NCI-H2171 (cell line): Measurements from ENCODE around the gene CCDC78.
"Not testable (repeated sequence)": the region's sequence is repeated elsewhere in the genome, so short reads cannot be mapped to it uniquely, and the experiment has no call there.

Source experiments
- DNase-seq: peaks from one replicate; lab custom pipeline; 2025; lab: John Stamatoyannopoulos, UW

CCDC78 gene

DNA sequence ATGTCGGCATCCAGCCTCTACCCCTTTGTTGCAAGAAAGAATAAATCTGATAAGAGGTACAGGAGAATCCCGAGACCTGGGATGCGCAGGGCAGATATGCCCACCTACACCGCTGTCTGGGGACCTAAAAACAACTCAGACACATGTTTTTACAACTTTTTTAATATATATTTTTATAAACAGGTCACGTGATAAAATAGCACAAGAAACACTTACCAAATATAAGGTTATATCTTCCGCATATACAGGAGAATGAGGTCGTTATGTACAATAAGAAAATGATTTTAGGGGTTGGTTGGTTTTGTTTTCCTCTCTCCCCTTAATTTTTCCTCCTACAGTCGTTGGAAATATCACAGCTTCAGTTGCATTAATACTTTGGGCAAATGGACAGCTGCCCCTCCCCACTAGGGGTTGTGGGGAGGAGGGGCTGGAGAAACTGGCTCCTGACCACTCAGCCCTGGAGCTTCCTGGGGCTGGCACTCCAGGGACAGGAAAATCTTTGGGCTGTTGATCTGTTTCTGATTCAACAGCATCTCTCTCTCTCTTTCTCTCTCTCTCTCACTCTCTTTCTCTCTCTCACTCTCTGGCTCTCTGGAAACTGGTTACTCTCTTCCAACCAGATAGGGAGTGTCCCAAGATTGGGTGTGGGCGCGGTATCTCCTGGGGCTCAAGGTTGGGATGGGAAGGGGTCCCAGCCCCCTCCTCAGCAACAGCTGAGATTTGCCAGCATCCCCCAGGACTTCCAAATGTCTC lies 33.7 kb downstream of the CCDC78 start:
- DNase-seq = no peak

DNA sequence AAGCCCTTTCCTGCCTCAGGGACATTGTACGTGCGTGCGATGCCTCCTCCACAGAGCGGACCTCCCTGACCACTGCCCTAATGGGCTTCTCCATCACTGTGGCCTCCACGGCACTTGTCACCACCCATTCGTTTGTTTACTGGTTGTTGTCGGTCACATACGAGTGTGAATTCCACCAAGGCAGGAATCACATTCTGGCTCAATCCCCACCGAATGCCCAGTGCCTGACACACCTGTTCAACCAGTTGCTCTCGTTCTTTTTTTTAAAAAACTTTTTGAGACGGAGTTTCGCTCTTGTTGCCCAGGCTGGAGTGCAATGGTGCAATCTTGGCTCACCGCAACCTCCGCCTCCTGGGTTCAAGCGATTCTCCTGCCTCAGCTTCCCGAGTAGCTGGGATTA lies 35.0 kb downstream of the CCDC78 start:
- not testable (repeated sequence) for DNase-seq

DNA sequence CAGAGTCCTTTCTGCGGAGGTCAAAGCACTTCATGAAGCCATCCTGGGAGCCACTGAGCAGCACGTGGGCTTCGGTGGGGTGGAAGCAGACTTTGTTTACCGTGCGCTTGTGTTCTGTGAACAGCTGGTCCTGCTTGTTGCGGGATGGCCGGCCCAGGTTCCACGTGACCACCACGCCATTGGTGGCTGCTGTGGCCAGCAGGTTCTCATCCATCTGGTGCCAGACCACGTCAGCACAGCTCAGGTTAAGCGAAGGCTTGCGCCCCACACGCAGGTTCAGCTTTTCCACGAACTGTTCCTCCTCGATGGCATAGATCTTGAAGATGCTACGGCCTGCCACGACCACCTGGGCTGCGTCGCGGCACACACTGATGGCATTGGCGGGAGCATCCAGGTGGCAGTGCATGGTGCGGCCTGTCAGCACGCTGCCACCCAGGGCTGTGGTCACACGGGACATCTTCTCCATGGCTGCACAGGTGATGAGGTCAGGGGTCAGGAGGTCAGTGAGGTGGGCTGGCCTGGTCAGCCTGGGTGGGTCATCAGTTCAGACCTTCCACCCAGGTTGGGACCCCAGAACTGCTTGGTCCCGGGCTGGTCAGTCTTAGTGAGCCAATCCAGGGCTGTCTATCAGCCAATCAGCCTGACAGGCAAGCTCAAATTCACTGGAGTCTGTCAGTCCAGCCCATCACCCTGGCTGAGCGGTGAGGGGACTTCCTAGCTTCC lies 36.9 kb downstream of the CCDC78 start:
- DNase-seq = no peak

DNA sequence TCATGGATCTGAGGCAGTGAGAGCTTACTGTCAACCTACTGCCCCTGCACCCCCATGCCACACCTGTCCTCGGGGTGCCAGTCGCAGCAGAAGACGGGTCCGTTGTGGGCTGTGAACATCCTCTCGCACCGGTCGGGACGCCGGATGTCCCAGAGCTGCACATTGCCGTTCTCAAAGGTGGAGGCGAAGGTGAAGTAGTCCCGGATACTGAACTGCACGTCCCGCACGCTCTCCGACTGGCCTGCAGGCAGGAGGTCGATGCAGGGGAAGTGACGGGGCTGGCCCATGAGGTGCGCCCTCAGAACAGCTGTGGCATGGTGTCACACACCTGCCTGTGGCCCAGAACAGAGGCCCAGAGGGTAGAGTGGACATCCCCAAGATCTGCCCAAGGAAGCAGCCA lies 38.7 kb downstream of the CCDC78 start:
- DNase-seq = no peak

DNA sequence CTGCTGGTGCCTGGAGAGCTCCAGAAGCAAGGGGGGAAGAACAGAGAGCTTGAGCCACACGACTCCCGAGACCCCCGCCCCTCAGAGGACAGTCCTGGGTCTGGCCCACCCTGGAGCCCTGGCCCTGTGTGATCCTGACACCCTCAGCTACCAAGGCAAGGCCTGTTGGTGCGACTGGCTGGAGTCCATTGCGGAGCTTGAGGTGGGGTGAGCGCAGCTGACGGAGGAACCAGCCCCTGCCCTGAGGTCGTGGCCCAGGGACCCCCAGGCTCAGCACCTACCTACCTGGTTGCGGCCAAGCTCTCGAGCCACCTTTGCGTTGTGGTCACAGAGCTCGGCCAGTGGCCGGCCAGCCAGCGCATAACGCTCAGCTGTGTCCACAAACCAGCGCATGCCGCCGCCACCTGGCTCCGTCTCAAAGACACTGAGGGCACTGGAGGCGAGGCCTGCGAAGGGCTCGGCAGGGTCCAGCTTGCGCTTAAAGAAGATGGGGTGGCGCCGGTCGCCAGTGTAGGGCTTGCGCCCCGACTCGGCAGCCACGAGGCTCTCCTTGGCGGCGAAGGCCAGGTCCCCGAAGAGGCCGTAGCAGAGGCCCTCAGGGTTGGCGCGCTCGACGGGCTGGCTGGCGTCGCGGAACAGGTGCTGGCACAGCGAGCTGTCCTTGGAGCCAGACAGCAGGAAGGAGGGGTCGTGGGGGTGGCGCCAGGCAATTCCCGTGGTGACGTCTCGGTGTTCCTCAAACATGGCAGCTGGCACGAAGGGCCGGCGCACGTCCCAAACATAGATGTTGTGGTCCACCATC lies 39.6 kb downstream of the CCDC78 start:
- DNase-seq = no peak

DNA sequence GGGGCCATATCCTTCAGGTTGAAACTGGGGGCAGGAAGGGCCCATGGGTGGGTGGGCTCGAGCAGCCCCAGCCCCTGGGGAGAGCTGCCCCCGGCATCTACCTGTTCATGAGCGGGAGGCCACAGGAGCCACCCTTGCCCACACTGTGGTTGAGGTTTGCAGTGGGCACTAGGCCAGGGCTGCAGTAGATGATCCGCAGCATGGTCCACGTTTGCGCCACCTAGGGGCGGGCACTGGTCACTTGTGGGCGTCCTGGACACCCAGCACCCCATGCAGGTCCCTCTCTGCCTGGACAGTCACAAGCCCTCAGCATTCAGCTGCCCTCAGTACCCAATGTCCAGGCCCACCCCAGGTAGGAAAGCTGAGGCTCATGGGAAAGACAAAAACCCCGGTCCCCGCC lies 40.3 kb downstream of the CCDC78 start:
- peak; percentile 15 for DNase-seq

DNA sequence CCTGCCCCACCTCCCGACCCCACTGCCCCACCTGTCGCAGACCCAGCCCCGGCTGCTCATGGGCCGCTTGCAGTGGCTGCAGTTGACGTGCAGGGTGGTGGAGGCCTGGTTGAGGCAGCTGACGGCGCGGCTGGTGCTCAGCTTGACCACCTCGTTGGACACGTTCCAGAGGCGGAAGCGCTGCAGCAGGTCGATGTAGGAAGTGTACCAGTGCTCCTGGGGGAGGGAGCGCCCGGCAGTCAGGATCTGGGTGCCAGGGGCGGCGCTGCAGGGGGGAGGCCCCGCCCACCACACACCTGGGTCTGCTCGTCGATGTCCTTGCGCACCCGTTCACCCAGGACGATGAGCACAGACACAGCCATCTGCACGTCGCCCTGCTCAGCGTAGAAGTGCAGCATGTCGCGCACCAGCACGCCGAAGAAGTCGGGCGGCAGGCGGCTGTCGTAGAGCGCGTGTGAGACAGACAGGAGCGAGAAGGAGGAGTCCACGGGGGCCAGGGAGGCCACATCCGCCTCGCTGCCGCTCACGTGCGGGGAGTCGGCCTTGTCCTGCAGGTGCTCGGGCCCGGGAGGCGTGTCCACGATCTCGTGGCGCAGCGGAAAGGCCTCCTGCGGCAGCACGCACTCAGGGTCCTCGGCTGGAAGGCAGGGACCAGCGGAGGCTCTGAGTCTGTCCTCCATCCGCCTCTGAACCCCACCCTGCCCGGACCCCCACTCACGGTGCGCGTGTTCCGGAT lies 41.1 kb downstream of the CCDC78 start:
- peak; percentile 69 for DNase-seq

DNA sequence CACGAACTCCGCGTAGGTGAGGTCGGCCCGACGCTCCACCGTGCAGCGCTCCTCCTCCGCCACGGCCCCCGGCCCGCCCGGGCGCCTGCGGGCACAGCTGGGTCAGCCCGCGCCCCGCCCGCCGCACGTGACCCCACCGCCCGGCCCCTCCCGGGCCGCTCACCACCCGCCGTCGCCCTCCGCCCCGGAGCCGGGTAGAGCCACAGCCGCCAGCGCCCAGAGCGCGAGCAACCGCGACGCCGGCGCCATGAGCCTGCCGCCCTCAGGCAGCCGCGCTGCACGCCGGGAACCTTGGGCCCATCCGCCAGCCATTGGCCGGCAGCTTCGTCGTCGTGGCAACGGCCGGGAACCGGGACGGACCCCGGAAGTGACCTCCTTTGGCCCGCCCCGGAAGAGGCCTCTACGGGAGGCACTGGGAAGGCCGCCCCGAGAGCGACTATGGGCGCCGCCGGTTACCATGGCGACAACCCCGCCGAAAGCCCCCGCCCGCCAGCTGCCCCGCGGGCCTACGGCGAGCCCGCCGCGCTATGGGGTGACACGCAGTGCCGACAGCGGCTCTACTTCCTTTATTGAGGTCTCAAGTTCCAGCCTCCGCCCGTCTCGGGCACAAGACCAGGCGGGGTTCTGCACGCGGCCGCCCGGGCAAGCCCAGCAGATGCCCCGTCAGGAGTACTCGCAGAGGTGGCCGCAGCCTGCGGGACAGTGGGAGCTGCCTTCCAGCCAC lies 42.0 kb downstream of the CCDC78 start, which contains the start of gene JMJD8:
JMJD8 (minus strand) TSS at position 264 of the 724 bp plus-strand sequence; CDS start at position 249, 15 bp downstream.
- peak; percentile 95 for DNase-seq

DNA sequence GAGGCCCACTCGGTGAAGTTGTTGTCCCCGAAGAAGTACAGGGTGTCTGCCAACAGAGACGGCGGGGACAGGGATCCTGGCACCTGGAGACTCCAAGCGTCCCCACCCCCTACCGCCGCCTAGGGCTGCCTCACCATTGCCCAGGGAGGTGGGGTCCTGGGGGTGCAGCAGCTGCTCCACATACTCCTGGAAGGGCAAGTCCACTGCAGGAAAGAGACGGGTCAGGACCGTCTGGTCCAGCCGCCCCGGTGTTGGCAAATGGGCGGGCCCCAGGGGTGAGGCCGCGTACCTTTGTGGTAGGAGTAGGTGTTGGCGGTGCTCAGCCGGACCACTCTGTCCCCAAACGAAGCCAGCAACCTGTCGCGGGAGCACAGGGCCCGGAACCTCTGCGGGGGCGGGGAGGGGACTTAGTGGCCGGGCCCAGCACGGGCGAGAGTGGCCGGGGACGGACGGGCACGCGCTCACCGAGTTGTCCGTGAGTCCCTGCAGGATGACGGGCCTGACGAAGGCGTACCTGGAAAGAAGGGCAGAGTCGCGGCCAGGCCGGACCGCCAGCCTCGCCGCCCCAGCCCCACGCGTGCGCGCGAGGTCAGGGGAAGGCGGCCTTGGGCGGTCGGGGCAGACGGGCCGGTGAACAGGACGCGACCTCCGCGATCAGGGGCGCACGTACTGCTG lies 42.7 kb downstream of the CCDC78 start:
- DNase-seq = no peak

DNA sequence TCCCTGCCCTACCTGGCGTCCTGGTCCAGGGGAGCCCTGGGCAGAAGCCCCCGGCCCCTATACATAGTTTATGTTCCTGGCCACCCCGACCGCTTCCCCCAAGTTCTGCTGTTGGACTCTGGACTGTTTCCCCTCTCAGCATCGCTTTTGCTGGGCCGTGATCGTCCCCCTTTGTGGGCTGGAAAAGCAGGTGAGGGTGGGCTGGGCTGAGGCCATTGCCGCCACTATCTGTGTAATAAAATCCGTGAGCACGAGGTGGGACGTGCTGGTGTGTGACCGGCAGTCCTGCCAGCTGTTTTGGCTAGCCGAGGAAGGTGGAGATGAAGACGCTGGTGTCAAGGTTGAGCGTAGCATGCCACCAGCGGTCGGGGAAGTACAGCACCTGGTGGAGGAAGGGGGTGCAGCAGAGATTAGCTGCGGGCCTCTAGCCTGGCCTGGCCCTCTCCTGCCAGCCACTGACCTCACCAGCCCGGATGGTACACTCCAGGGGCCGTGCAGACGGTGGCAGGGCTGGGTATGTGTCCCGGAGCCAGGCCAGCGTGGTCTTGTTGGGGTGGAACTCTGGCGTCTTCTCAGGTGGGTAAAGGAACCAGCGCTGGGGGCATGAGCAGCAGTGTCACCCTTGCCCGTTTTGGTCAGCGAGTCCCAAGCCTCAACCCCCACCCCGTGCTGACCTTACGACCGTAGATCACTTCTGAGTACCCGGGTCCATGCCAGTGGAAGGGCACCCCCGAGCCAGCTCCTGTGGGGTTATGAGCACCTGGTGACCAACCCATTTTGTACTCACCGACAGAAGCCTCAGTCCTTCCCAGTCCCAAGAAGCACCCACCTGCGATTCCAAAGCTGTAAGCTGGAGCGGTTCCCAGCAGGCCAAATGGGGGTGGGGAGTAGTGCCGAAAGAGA lies 43.5 kb downstream of the CCDC78 start:
- DNase-seq = no peak

DNA sequence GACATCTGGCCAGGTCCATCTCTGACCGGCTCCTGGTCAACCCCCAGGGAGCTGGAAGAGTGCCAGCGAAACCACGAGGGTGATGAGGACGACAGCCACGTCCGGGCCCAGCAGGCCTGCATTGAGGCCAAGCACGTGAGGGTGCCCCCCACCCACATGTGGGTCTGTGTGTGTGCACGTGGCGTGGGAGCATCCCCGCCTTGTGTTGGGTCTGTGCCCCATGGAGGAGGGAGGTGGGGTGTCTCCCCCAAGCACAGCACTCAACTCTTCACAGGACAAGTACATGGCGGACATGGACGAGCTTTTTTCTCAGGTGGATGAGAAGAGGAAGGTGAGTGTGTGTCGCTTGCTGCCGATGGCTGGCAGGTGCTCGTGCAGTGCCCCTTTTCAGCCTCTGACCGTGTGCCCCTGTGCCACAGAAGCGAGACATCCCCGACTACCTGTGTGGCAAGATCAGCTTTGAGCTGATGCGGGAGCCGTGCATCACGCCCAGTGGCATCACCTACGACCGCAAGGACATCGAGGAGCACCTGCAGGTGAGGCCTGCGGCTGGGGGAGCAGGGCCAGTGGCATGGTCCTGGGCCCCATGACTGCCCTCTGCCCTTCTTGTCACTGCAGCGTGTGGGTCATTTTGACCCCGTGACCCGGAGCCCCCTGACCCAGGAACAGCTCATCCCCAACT lies 44.4 kb downstream of the CCDC78 start:
- no peak for DNase-seq

DNA sequence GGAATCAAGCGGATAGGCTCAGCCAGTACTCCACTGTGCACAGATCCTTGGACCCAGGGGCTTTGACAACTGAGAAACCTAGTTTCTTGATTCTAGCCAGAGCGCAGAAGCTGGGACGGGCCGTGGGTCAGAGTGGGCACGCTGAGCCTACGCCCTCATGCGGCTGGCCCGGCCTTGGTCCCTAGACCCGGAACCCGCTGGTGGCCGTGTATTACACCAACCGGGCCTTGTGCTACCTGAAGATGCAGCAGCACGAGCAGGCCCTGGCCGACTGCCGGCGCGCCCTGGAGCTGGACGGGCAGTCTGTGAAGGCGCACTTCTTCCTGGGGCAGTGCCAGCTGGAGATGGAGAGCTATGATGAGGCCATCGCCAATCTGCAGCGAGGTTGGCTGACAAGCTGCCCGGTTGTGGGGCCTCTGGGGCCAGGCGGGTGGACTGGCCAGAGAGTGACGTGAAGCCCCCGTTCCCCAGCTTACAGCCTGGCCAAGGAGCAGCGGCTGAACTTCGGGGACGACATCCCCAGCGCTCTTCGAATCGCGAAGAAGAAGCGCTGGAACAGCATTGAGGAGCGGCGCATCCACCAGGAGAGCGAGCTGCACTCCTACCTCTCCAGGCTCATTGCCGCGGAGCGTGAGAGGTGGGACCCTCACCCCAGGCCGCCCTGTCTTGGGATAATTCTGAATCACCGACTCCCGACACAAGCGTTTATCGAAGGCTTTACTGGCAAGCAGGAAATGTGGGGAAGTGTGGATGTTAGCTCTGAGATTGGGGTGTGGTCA lies 45.1 kb downstream of the CCDC78 start:
- no peak for DNase-seq

DNA sequence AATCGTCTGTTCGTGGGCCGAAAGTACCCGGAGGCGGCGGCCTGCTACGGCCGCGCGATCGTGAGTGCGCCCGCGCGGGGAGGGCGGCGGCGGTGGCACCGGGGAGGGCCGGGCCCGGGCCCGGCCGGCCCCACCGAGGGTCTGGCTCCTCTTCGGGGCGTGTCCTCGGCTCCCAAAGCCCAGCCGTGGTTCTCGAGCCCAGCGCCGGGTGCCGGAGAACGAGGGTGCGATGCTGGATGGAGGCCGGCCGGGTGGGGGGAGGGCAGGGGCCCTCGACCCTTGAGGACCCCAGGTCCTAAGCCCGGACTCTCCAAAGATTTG lies 45.7 kb downstream of the CCDC78 start:
- no peak for DNase-seq

DNA sequence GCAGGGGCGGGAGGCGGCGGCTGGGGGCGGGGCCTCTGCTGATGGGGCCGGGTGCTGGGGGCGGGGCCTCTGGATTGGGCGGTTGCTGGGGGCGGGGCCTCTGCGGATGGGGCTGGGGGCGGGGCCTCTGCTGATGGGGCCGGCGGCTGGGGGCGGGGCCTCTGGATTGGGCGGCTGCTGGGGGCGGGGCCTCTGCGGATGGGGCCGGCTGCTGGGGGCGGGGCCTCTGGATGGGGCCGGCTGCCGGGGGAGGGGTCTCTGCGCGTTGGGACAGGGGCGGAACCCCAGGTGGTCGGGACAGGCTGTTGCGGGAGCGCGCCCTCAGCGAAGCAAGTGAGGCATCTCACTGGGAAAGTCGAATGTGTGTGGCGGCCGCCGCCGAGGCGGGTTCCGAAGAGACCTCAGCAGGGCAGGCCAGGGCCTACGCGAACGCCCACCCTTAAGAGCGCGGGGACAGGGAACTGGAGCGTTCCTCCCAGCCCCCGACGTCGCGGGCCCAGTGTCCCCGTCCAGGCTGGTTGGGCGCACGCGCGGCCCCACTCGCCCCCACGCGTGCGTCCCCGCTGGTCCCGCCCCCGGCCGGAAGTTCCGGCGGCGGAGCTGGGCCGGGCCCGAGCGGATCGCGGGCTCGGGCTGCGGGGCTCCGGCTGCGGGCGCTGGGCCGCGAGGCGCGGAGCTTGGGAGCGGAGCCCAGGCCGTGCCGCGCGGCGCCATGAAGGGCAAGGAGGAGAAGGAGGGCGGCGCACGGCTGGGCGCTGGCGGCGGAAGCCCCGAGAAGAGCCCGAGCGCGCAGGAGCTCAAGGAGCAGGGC lies 46.2 kb downstream of the CCDC78 start, which contains the start of gene STUB1:
STUB1 (plus strand) TSS at position 597 of the 811 bp plus-strand sequence; CDS start at position 713, 116 bp downstream.
- peak; percentile 91 for DNase-seq

DNA sequence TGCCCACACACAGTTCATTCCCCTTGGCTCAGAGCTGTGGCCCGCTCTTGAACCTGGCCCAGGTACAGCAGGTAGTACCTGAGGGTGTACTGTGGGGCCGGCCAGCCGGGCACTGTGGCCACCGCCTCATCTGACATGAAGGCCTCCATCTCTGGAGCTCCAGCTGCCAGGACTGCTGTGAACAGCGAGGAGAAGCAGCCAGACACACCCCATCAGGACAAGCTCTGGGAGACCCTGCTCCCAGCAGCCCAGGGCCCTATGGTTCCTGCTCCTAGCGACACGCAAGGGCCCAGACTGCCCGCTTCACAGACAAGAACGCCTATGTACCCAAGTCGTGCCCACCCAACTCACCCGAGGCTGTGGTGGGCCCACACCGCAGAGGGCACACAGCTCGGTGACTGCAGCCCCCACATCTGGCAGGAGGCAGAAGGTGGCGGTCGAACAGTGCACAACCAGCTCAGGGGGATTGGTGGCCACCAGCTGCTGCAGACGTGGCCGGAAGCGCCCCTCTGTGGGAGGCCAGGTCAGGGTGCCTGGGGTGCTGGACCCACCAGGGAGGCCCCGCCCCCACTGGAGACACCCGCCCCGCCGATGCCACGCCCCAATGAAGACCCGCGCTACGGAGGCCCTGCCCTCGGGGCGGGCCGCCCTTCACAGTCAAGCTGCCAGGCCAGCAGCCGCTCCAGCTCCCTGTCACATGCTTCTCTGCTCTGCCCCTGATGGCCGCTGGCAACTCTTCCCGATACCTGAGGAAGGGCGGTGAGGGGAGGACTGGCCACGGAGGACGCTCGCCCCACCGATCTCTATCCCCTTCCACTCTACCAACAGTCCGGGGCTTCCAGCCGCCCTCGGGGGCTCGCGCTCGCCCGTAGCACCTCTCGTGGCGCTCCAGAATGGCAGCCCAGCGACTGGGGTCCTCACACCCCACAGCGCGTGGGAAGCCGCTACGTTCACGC lies 47.1 kb downstream of the CCDC78 start:
- DNase-seq = peak; percentile 72

DNA sequence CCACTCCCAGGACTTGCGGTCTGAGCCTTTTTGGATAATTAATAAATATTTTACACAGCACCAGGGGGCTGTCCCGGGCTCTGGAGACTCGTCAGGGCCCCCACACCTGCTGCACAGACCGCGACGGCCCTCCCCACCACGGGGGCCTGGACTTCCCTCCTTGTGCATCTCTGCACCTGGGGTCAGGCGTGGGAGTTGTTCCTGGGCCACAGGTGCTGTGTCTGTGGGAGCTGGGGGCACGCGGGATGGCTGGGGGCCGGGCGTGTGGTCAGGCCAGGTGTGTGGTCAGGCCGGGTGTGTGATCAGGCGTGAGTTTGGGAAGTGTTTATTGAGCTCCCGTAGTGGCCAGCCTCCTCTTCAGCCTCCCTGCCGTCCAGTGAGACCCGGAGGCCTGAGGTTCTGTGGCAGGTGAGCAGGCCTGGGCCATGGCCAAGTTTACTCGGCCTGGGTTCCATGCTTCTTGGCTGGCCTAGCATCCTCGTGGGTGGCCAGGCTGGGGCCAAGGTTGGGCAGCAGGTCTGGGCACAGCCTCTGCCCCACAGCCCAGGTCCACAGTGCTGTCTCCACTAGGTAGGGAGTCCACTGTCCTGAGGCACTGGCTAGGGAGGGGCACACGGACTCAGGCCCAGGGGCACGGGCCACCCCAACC lies 47.9 kb downstream of the CCDC78 start:
- DNase-seq = no peak
